NCI-H1694 (cell line): Measurements from ENCODE around the gene NANOS2.
A peak's percentile ranks its signal among the peaks of the same experiment; 100 is the strongest.

Experiments used
- DNase-seq: peaks from one replicate; lab custom pipeline; 2025; lab: John Stamatoyannopoulos, UW

NANOS2 gene

GRCh38 chr19:45895519-45895972 lies 19.0 kb downstream of the NANOS2 start:
- no peak for DNase-seq

- no peak for DNase-seq
Observed at GRCh38 chr19:45890877-45891276, 23.7 kb downstream of the NANOS2 start.

GRCh38 chr19:45889210-45889885 lies 25.2 kb downstream of the NANOS2 start:
- DNase-seq: no peak

GRCh38 chr19:45887200-45887710 lies 27.3 kb downstream of the NANOS2 start:
- DNase-seq: no peak

GRCh38 chr19:45886427-45887199 lies 28.0 kb downstream of the NANOS2 start:
- DNase-seq: peak; percentile 93

GRCh38 chr19:45885556-45886426 lies 28.8 kb downstream of the NANOS2 start, which contains the start of gene IRF2BP1:
IRF2BP1 (minus strand) TSS chr19:45886141; CDS start chr19:45885774, 367 bp downstream.
- DNase-seq: peak; percentile 88

GRCh38 chr19:45884682-45885555 lies 29.7 kb downstream of the NANOS2 start:
- DNase-seq: no peak

GRCh38 chr19:45883881-45884681 lies 30.5 kb downstream of the NANOS2 start:
- no peak for DNase-seq

GRCh38 chr19:45883586-45883880 lies 31.0 kb downstream of the NANOS2 start:
- no peak for DNase-seq

GRCh38 chr19:45882652-45883585 lies 31.7 kb downstream of the NANOS2 start:
- DNase-seq: peak; percentile 67

GRCh38 chr19:45881909-45882528 lies 32.6 kb downstream of the NANOS2 start:
- DNase-seq: no peak

GRCh38 chr19:45881082-45881908 lies 33.3 kb downstream of the NANOS2 start:
- no peak for DNase-seq

- no peak for DNase-seq
Observed at GRCh38 chr19:45879971-45880370, 34.6 kb downstream of the NANOS2 start.

- DNase-seq: no peak
Observed at GRCh38 chr19:45879055-45879454, 35.5 kb downstream of the NANOS2 start.

- no peak for DNase-seq
Observed at GRCh38 chr19:45878043-45878794, 36.4 kb downstream of the NANOS2 start.

- DNase-seq: no peak
Observed at GRCh38 chr19:45876411-45877197, 38.0 kb downstream of the NANOS2 start.

GRCh38 chr19:45876161-45876410 lies 38.5 kb downstream of the NANOS2 start:
- DNase-seq: no peak
